D341Med (cell line): ENCODE results near the gene VWA8.
A peak's percentile ranks its signal among the peaks of the same experiment; 100 is the strongest.
"Not testable (repeated sequence)": the region's sequence is repeated elsewhere in the genome, so short reads cannot be mapped to it uniquely, and the experiment has no call there.

Source experiments
- DNase-seq: peaks from one replicate; pipeline ENCODE4 v3.0.0; 2012; ENCODE audit warnings: low spot score

The VWA8 gene

GRCh38 chr13:41587490-41587889 lies 373.4 kb downstream of the VWA8 start:
- DNase-seq: peak; percentile 31

GRCh38 chr13:41586216-41586615 lies 374.7 kb downstream of the VWA8 start:
- DNase-seq: no peak

- no peak for DNase-seq
Observed at GRCh38 chr13:41582027-41582463, 378.9 kb downstream of the VWA8 start.

GRCh38 chr13:41580345-41580744 lies 380.6 kb downstream of the VWA8 start:
- DNase-seq: no peak

GRCh38 chr13:41579881-41580280 lies 381.0 kb downstream of the VWA8 start:
- no peak for DNase-seq

- DNase-seq: no peak
Observed at GRCh38 chr13:41579168-41579567, 381.7 kb downstream of the VWA8 start.

- no peak for DNase-seq
Observed at GRCh38 chr13:41578371-41578770, 382.5 kb downstream of the VWA8 start.

- DNase-seq: no peak
Observed at GRCh38 chr13:41577436-41577835, 383.5 kb downstream of the VWA8 start.

GRCh38 chr13:41573640-41574039 lies 387.3 kb downstream of the VWA8 start:
- DNase-seq: not testable (repeated sequence)

- DNase-seq: not testable (repeated sequence)
Observed at GRCh38 chr13:41571817-41572340, 389.0 kb downstream of the VWA8 start.

GRCh38 chr13:41568972-41569351 lies 391.9 kb downstream of the VWA8 start:
- no peak for DNase-seq

- no peak for DNase-seq
Observed at GRCh38 chr13:41568143-41568971, 392.6 kb downstream of the VWA8 start.

- DNase-seq: no peak
Observed at GRCh38 chr13:41567363-41567762, 393.5 kb downstream of the VWA8 start.

- no peak for DNase-seq
Observed at GRCh38 chr13:41565846-41566245, 395.1 kb downstream of the VWA8 start.

- DNase-seq: no peak
Observed at GRCh38 chr13:41565216-41565615, 395.7 kb downstream of the VWA8 start.

- DNase-seq: no peak
Observed at GRCh38 chr13:41563984-41564365, 396.9 kb downstream of the VWA8 start.

- DNase-seq: no peak
Observed at GRCh38 chr13:41563341-41563983, 397.4 kb downstream of the VWA8 start.

GRCh38 chr13:41562541-41563178 lies 398.2 kb downstream of the VWA8 start:
- no peak for DNase-seq

- no peak for DNase-seq
Observed at GRCh38 chr13:41562083-41562482, 398.8 kb downstream of the VWA8 start.

GRCh38 chr13:41561170-41561569 lies 399.7 kb downstream of the VWA8 start:
- DNase-seq: no peak

- DNase-seq: no peak
Observed at GRCh38 chr13:41558781-41559560, 401.9 kb downstream of the VWA8 start.

- no peak for DNase-seq
Observed at GRCh38 chr13:41557719-41558118, 403.2 kb downstream of the VWA8 start.
